Left colon (tissue), 2 donors: ENCODE results near the gene FGF11. TPM values are rescaled to one million over a fixed set of nuclear protein-coding genes. Genes with fewer than 3 reads are reported as not detected.

Experiments
- ATAC-seq: fragments of 200-7000 bp; cut with Tn5 transposase; one replicate; pipeline ENCODE4 v1.9.1; 2020; ENCODE audit warnings: mild to moderate bottlenecking, moderate library complexity
- DNase-seq, 2 donors: peaks; one replicate each; pipeline ENCODE4 v3.0.0-alpha.2; 2020
- intact Hi-C, 2 donors: fragments of 100-400 bp; cut with DNase I in 1 of 2; cut with micrococcal nuclease in 1 of 2; formaldehyde crosslinking; loops; one replicate each; pipeline versions ENCODE4 v1.11.2 to v1.14.0; 2022; cut with DNase I, micrococcal nuclease
- long read RNA-seq: library from polyadenylated mRNA; unstranded; transcript quantifications from one replicate; pipeline ENCODE4 v2.0.0, GENCODE V29; 2021
- total RNA-seq, 2 donors: library from RNA; stranded (reverse); fragmentation: NEBNext Ultra II Directional; extraction: Animal tissue kit (Norgen Biotek cat#: 25700); gene quantifications; one replicate each; pipeline ENCODE4 v1.2.1, GENCODE V29; 2021
- donor health status: DM: no; HTN: no; CAD: no.
- donor health status: DM: yes; HTN: yes; CAD: no.

Gene FGF11
- total RNA-seq, result 1 to 10 TPM; 1.2 to 2.3 TPM
- long read RNA-seq, result 0 reads

DNA sequence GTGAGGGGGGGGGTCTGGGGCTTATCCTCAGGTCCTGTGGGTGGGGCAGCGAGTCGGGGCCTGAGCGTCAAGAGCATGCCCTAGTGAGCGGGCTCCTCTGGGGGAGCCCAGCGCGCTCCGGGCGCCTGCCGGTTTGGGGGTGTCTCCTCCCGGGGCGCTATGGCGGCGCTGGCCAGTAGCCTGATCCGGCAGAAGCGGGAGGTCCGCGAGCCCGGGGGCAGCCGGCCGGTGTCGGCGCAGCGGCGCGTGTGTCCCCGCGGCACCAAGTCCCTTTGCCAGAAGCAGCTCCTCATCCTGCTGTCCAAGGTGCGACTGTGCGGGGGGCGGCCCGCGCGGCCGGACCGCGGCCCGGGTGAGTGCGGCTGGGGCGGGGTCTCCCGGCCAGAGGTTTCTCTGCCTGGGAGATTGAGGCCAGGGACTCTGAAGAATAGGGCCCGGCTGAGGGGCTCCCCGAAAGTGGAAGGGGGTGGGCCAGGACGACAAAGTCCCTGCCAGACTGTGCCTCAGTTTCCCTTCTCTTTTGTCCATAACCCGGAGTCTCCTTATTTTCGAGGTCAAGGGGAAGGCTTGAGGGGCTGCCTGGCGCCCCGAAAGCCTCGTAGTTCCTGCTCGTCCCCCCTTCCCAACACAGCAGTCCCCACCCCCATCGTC is at the start of gene FGF11:
FGF11 (plus strand) TSS at position 51 of the 651 bp plus-strand sequence; CDS start at position 160, 109 bp downstream.
- intact Hi-C loops, result loop anchor here in 1 of 2 donors (10.0 kb wide), 1 partner anchor 85 kb away; the partner anchor contains the start of genes KCTD11 and TMEM95
- DNase-seq (no peak), ATAC-seq (no peak)

DNA sequence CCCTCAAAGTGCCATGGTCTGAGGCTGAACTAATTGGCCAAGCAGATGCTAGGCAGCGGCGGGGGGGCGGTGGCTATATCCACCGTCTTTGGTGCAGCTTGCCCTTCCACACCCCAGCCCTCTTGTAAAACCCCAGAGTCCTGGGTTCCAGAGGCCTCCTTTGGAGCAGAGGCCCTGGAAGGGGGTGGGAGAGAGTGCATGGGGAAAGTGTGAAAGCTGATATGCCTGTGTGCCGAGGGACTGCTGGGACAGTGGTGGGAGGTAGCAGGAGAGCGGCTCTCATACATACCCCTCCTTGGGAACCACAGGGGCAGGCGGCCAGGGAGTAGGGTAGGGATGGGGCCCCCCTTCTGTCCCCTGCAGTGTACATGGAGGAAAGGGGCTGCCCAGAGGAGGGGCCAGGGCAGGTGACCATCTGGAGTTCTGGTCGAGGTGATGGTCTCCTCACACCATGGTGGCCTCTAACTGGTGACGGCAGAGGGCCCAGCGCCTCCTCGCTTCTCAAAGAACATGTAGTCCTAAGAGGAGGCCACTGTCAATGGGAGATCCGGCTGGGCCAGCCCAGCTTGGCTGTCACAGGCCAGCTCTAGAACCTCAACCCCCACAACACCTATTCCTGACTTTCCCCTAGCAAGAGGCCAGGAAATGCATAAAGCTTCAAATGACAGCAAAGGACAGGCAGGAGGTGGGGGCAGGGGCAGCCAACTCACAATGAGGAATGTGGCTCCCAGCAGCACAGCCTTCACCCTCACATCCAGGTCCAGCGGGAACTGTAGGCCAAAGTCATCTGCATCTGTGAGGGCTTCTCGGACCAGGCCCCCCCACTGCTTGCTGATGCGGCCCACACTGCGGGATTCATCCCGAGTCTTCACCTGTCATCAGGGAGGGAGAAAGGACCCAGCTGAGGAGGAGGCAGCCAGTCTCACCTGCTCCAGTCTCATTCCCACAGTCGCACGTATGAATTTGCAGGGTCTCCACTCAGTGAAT is 49.1 kb upstream of the FGF11 start:
- ATAC-seq, result no peak
- DNase-seq, result no peak
- intact Hi-C loops, result no loop called here

DNA sequence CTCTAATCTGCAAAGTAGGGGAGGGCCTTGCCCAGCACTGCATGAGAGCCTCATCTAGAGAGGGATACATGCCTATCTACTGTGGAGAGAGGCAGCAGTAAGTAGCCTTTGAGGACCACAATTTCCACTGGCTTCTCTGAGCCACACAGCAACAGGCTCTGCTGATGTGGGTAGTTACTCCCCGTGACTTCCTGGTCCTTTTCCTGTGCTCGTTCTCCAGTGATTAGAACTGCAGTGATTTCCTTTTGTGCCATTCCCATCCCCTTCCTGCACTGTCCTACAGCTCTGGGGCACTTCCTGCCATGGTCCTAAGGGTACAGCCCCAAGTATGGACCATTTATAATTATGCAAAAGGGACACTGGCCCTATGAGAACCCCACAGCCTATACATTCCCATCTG is 48.0 kb upstream of the FGF11 start:
- DNase-seq (no peak), ATAC-seq (no peak)
- intact Hi-C loops, result no loop called here

- intact Hi-C loops, result no loop called here
- no peak for ATAC-seq
- DNase-seq, result no peak
Measured at GRCh38 chr17:7392696-7393612, 46.4 kb upstream of the FGF11 start.

GRCh38 chr17:7393613-7394451 is 45.5 kb upstream of the FGF11 start:
- intact Hi-C loops, result no loop called here
- DNase-seq (peak in 1 of 2 donors; percentile 67), ATAC-seq (peak; percentile 31)

GRCh38 chr17:7394452-7395191 is 44.7 kb upstream of the FGF11 start, which contains the start of gene PLSCR3:
Gene PLSCR3, minus strand, starts transcription at chr17:7394525. Its CDS starts 415 bp downstream, at chr17:7394110.
- intact Hi-C loops, result no loop called here
- DNase-seq (peak; percentile 88 to 89), ATAC-seq (peak; percentile 89)

GRCh38 chr17:7396147-7396546 is 43.2 kb upstream of the FGF11 start:
- DNase-seq (no peak), ATAC-seq (no peak)
- intact Hi-C loops, result no loop called here

- no peak for DNase-seq
- no peak for ATAC-seq
- intact Hi-C loops, result no loop called here
Measured at GRCh38 chr17:7398612-7399011, 40.7 kb upstream of the FGF11 start.

DNA sequence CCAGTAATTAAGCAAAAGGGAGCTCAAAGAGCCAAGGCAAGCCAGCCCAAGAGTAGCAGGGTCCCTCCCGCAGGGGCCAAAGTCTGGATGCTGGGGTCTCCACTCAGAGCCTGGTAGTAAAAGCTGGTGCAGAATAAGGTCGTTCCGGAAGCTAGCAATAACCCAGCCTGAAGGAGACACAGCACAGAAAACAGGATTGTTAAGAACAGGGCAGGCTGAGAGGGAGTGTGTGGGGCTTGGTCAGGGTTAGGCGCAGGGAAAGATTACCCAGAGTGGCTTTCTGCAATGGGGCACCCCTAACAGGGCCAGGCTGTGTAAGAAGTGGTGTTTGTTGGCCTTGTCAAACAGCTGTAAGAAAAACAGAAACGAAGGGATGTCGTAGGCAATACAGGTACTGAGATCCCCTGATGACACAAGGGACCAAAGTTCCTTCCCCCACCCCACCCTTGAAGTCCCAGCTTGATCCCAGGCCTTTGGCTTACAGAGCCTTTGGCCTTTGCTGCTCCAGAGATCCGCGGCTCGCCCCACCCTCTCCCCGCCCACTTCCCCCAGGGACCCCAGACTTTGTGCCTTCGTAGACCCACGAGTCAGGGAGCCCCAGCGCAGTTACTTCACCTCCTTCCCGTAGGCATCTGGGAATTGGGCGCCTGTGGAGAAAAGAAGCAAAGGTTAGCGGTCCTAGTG is 36.1 kb upstream of the FGF11 start:
- ATAC-seq (peak; percentile 67), DNase-seq (peak; percentile 72 to 75)
- intact Hi-C loops, result no loop called here

GRCh38 chr17:7403727-7403976 is 35.7 kb upstream of the FGF11 start:
- ATAC-seq, result peak; percentile 34
- DNase-seq, result no peak
- intact Hi-C loops, result no loop called here

DNA sequence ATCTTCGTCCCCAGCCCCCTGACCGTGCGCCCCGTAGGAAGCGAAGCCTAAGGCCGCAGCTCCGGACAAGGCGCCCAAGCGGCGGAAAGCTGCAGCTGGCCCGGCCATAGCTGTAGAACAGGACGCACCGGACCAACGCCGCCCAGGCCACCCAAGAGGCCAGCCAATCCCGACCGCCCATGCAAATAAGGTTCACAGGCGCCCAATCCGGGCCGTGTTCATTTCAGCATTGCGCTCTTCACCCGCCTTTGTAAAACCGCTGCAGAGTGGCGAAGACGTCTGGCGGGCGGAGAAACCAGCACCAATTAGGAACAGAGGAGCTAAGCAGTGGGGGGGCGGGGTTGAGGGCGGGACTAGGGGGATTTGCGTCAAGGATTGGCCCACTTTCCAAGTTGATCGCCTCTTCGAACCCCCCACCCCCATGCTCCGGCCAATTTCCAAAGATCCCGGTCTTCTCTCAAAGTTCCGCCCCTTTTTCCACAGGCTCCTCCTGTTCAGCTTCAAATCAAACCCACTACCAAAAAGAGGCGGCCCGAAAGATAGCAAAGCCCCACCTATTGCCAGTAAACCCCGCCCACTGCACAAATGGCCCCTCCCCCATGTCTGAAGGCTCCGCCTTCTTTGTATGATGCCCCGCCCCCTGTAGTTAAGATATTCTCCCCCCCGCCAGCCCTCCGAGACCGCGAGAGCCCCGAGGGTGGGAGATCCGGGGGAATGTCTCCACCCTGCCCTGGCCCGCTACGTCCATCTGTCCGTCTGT is 35.2 kb upstream of the FGF11 start, which contains the start of gene TMEM256:
TMEM256 (minus strand) TSS at position 121 of the 760 bp plus-strand sequence; CDS start at position 108, 13 bp downstream.
- intact Hi-C loops, result no loop called here
- ATAC-seq (peak; percentile 89), DNase-seq (peak; percentile 97 to 99)

DNA sequence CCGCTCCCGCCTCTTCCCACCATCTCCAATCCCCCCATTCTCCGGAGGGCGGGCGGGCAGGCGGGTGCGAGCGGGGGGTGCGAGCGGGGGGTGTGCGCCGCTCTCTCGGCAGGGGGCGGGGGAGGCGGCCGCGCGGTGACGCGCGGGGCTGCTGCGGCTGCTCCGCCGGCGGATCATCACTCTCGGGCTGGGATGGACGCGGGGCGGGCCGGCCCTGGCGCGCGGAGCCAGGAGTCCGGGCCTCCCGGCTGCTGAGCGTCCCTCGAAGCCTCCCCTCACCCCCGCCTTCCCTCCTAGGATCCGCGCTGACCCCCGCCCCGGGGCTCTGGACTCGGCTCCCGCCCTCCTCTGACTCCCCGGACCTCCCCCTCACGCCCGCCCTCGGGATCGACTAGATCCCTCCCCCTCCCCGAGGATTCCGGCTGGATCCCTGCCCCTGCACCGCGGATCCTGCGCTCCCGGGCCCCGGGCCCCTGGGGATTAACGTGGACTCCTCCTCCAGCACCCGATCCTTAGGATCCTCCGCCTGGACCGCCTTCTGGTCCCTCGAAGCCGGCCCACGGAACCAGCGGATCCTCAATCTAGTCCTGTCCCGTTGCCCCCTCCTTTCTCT is 34.5 kb upstream of the FGF11 start:
- intact Hi-C loops, result no loop called here
- ATAC-seq, result peak; percentile 12
- peak; percentile 52 to 73 for DNase-seq

DNA sequence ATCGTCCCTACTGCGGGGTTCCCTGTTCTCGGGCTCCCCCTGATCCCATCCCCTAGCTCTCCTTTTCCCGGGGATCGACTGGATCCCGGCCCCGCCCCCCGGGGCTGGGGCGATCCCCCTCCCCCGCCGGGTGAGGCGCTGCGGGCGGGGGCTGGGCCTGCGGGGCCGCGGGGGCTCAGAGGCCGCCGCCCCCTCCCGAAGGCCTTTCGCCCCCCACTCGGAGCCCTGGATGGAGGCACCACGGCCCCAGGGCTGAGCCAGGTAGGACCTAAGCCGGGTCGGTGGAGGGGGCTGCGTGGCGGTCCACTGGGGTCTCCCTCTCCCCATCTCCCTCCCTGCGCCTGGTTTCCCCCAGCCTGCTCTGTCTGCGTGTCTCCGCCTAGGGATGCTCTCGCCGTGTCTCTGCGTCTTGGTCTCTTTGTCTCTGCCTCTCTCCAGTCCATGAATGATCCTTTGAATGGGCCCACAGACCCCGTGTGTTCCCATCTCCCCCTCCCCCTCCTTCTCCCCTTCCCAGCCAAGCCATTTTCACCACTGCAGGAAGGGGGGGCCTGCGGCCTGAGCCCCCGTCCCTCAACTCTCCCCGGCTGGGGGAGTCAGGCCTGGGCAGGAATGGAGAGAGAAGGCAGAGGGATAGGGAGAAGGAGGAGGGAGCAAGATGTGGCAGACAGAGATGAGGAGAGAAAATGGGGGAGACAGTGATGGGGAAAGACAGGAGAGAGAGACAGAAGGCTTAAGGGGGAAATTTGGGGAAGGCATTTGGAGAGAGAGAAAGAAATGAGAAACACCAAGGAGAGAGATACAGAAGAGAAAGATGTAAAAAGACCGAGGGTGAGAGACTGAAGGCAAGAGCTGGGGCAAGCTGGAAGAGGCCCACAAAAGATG is 33.7 kb upstream of the FGF11 start:
- ATAC-seq (no peak), DNase-seq (peak in 1 of 2 donors; percentile 27)
- intact Hi-C loops, result no loop called here

DNA sequence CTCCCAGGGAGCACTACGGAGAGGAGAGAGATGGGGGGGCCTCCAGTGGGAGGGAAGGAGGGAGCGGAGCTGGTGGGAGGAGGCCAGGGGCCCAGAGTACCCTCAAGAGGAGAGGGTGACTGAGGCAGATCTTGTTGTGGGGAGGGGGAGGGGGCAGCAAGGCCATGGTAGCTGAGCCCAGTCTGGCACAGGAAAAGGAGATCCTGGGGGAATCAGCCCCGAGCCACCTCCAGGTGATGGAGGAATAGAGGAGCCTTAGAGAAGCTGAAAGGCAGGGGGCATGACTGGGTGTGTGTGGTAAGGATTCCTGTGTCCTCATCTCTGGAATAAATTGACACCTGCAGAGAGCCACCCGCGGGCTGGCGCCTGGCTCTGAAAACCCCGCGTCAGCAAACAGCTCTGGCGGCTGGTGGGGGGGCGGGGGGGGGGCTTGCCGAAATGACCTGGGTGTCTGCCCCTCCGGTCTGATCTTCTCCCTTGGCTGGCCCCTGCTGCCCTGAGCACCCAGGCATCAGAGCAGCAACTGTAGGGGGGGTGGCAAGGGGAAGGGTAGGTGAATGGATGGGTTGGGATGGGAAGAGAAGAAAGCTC is 33.0 kb upstream of the FGF11 start:
- no peak for ATAC-seq

More for the DNA sequence above, 33.0 kb upstream of the FGF11 start:
- no peak for DNase-seq
- intact Hi-C loops, result no loop called here
